HFFc6 (cell line): ENCODE results near the gene SUGP2. TPM values are rescaled to one million over a fixed set of nuclear protein-coding genes. Genes with fewer than 3 reads are reported as not detected.

Experiments used
- DNase-seq: peaks from one replicate; pipeline ENCODE4 v3.0.0-alpha.2; 2018
- H3K27ac Mint-ChIP-seq: 2 replicates; pipeline ENCODE4 v1.8.0; 2020; ENCODE audit warnings: mild to moderate bottlenecking, mixed read lengths
- H3K27me3 Mint-ChIP-seq: 2 replicates; pipeline ENCODE4 v1.8.0; 2021; ENCODE audit warnings: mild to moderate bottlenecking, moderate library complexity, mixed read lengths; ENCODE audit not compliant: insufficient read depth
- H3K36me3 Mint-ChIP-seq: 2 replicates; pipeline ENCODE4 v1.8.0; 2021; ENCODE audit warnings: low read depth, mixed read lengths
- H3K4me1 Mint-ChIP-seq: 2 replicates; pipeline ENCODE4 v1.8.0; 2020; ENCODE audit warnings: low read depth, mixed read lengths
- H3K4me3 Mint-ChIP-seq: 2 replicates; pipeline ENCODE4 v1.8.0; 2020; ENCODE audit warnings: mild to moderate bottlenecking, moderate library complexity, mixed read lengths
- H3K9me3 Mint-ChIP-seq: 2 replicates; pipeline ENCODE4 v1.8.0; 2020; ENCODE audit warnings: mild to moderate bottlenecking, mixed read lengths
- CTCF ChIP-seq: fragments of 200-600 bp; sonication (generic); IDR thresholded peaks from 2 replicates; pipeline ENCODE4 v1.5.0; 2021; ENCODE audit warnings: antibody characterized with exemption, mild to moderate bottlenecking
- total RNA-seq, 6 experiments: library from RNA; stranded (reverse); fragmentation: NEBNext Ultra II Directional; extraction: Animal tissue kit (Norgen Biotek cat#: 25700); gene quantifications; 2 replicates in 1 of 6; 3 replicates in 5 of 6; pipeline ENCODE4 v1.2.3, GENCODE V29; 2021

SUGP2 gene
- total RNA-seq, 6 experiments from 2014 or later = 57.6 to 71.5 (median 61.8) TPM

- peaks cover 37% of the 10 kb centered on the region; the same call in 1 of the 2 replicates for H3K36me3 Mint-ChIP-seq
- H3K4me1 Mint-ChIP-seq = peaks cover 26% of the 10 kb centered on the region
- no peak for TF ChIP-seq CTCF
- H3K27me3 Mint-ChIP-seq = no peaks in the 10 kb centered on the region; the same call in 1 of the 2 replicates
- DNase-seq = peak; percentile 75
- H3K27ac Mint-ChIP-seq = peak overlapping the region; percentile 86
- H3K9me3 Mint-ChIP-seq = no peaks in the 10 kb centered on the region
- peak overlapping the region; percentile 95 for H3K4me3 Mint-ChIP-seq
Measured at GRCh38 chr19:19034204-19034624, 897 bp upstream of the SUGP2 start.

GRCh38 chr19:19033176-19033425, 216 bp downstream of the SUGP2 start:
- peak overlapping the region; percentile 91 for H3K27ac Mint-ChIP-seq
- DNase-seq = no peak
- no peaks in the 10 kb centered on the region; the same call in 1 of the 2 replicates for H3K27me3 Mint-ChIP-seq
- H3K4me1 Mint-ChIP-seq = peaks cover 26% of the 10 kb centered on the region
- TF ChIP-seq CTCF = no peak
- H3K36me3 Mint-ChIP-seq = peaks cover 37% of the 10 kb centered on the region
- peak overlapping the region; percentile 94 for H3K4me3 Mint-ChIP-seq
- H3K9me3 Mint-ChIP-seq = no peaks in the 10 kb centered on the region

GRCh38 chr19:19032420-19033175, 719 bp downstream of the SUGP2 start:
- peak; percentile 96 for DNase-seq
- H3K4me3 Mint-ChIP-seq = peak overlapping the region; percentile 94
- H3K36me3 Mint-ChIP-seq = peaks cover 39% of the 10 kb centered on the region
- peak overlapping the region; percentile 91 for H3K27ac Mint-ChIP-seq
- peak; percentile 32 for TF ChIP-seq CTCF
- no peaks in the 10 kb centered on the region; the same call in 1 of the 2 replicates for H3K27me3 Mint-ChIP-seq
- H3K4me1 Mint-ChIP-seq = peaks cover 26% of the 10 kb centered on the region
- H3K9me3 Mint-ChIP-seq = no peaks in the 10 kb centered on the region

GRCh38 chr19:19031891-19032290, 1.4 kb downstream of the SUGP2 start:
- no peak for DNase-seq
- H3K4me3 Mint-ChIP-seq = peak overlapping the region; percentile 94
- no peak for TF ChIP-seq CTCF
- no peaks in the 10 kb centered on the region for H3K9me3 Mint-ChIP-seq
- no peaks in the 10 kb centered on the region; the same call in 1 of the 2 replicates for H3K27me3 Mint-ChIP-seq
- H3K36me3 Mint-ChIP-seq = peaks cover 41% of the 10 kb centered on the region
- H3K27ac Mint-ChIP-seq = peak overlapping the region; percentile 91
- peaks cover 26% of the 10 kb centered on the region for H3K4me1 Mint-ChIP-seq

- Mint-ChIP-seq H3K36me3 (peaks cover 44% of the 10 kb centered on the region), H3K4me1 (peaks cover 16% of the 10 kb centered on the region), H3K4me3 (no peak overlapping the region), H3K9me3 (no peaks in the 10 kb centered on the region), H3K27me3 (no peaks in the 10 kb centered on the region), H3K27ac (no peak overlapping the region)
- DNase-seq = no peak
- no peak for TF ChIP-seq CTCF
Measured at GRCh38 chr19:19028526-19028925, 4.8 kb downstream of the SUGP2 start.
